PC-9 (cell line): ENCODE data around the gene HSPB3. TPM values are rescaled to one million over a fixed set of nuclear protein-coding genes. Genes with fewer than 3 reads are reported as not detected.
"Not testable (repeated sequence)": the region's sequence is repeated elsewhere in the genome, so short reads cannot be mapped to it uniquely, and the experiment has no call there.

ENCODE experiments used
- BruUV-seq: library from RNA; stranded (reverse); fragments of 400-500 nt; replicated peaks from 2 replicates; lab custom pipeline; 2021; lab: Mats Ljungman, UMichigan
- CTCF ChIA-PET: fragments of 300-600 bp; sonication (Branson Sonifier 250); formaldehyde crosslinking; loops from one replicate; lab custom pipeline; 2022; ENCODE audit warnings: antibody characterized with exemption; lab: Charles Lee
- POLR2A ChIA-PET: fragments of 300-600 bp; sonication (Branson Sonifier 250); formaldehyde crosslinking; loops from one replicate; lab custom pipeline; 2022; ENCODE audit warnings: antibody characterized with exemption; ENCODE audit not compliant: unreplicated experiment; lab: Charles Lee
- DNase-seq, 2 experiments: peaks; one replicate each; pipeline versions ENCODE4 v3.0.0 to v3.0.0-alpha.2; 2015 to 2022; ENCODE audit warnings: mixed read lengths in 1 of 2
- H2AFZ ChIP-seq: fragments of 200-600 bp; sonication (generic); 2 replicates; pipeline ENCODE4 v1.8.1; 2017; ENCODE audit warnings: antibody characterized with exemption
- H3F3A ChIP-seq: fragments of 200-600 bp; sonication (generic); 2 replicates; pipeline ENCODE4 v1.8.1; 2017; ENCODE audit warnings: antibody characterized with exemption, mild to moderate bottlenecking, low read depth; ENCODE audit not compliant: insufficient read depth
- H3K27ac ChIP-seq: fragments of 200-600 bp; sonication (generic); 2 replicates; pipeline ENCODE4 v1.6.1; 2016; ENCODE audit warnings: mixed run types
- H3K27me3 ChIP-seq: fragments of 200-600 bp; sonication (generic); 2 replicates; pipeline ENCODE4 v1.6.1; 2016; ENCODE audit warnings: low read depth, mixed run types; ENCODE audit not compliant: insufficient read depth
- H3K36me3 ChIP-seq: fragments of 200-600 bp; sonication (generic); 2 replicates; pipeline ENCODE4 v1.6.1; 2016; ENCODE audit warnings: low read depth, mixed run types
- H3K4me1 ChIP-seq: fragments of 200-600 bp; sonication (generic); replicated peaks from 2 replicates; pipeline ENCODE4 v1.6.1; 2016; ENCODE audit warnings: mixed run types; ENCODE audit not compliant: insufficient read depth
- H3K4me2 ChIP-seq: fragments of 200-600 bp; sonication (generic); 2 replicates; pipeline ENCODE4 v1.6.1; 2017; ENCODE audit warnings: mixed run types
- H3K4me3 ChIP-seq: fragments of 200-600 bp; sonication (generic); 2 replicates; pipeline ENCODE4 v1.6.1; 2016; ENCODE audit warnings: mixed run types
- H3K79me2 ChIP-seq: fragments of 200-600 bp; sonication (generic); 2 replicates; pipeline ENCODE4 v1.6.1; 2017; ENCODE audit warnings: low read depth, mixed run types
- H3K9me2 ChIP-seq: fragments of 200-600 bp; sonication (generic); 2 replicates; pipeline ENCODE4 v1.8.1; 2017; ENCODE audit warnings: mild to moderate bottlenecking; ENCODE audit not compliant: insufficient read depth
- H3K9me3 ChIP-seq: fragments of 200-600 bp; sonication (generic); 2 replicates; pipeline ENCODE4 v1.8.1; 2016; ENCODE audit warnings: low read depth; ENCODE audit not compliant: insufficient read depth
- H4K20me1 ChIP-seq: fragments of 200-600 bp; sonication (generic); 2 replicates; pipeline ENCODE4 v1.8.1; 2017; ENCODE audit not compliant: insufficient read depth
- EZH2 ChIP-seq: fragments of 200-600 bp; sonication (generic); IDR thresholded peaks from 2 replicates; pipeline ENCODE4 v1.8.0; 2017; ENCODE audit warnings: antibody characterized with exemption, low read depth
- intact Hi-C: fragments of 100-400 bp; cut with micrococcal nuclease; formaldehyde crosslinking; loops from one replicate; pipeline ENCODE4 v1.10.0; 2022; ENCODE audit not compliant: unreplicated experiment
- total RNA-seq: library from RNA; stranded (reverse); gene quantifications from 2 replicates; pipeline ENCODE4 v1.2.3, GENCODE V29; 2021
- TF ChIP-seq, protein P1 (sequence below): fragments of 200-600 bp; sonication (generic); conservative IDR thresholded peaks from 2 replicates; pipeline ENCODE4 v1.6.1; 2017; ENCODE audit warnings: mixed run types, antibody characterized with exemption, mild to moderate bottlenecking, moderate library complexity

The HSPB3 gene
- total RNA-seq, 1 experiment from 2014 or later, result not detected

DNA sequence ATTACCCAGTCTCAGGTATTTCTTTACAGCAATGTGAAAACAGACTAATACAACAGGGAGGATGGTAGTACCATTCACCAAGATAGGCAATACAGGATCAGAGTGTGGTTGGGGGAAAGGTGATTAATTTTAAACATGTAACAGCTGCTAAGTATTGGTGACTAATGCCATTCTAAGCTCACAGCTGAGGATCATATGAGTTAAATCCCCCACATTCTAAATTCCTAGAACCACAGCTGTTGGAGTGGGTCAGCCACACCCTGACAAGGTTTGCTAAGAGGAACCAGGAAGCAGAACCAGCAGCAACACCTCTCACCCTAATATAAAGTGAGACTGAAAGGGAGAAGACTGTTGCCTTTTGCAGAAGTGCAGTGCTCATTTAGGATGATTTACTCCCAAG, 24.8 kb downstream of the HSPB3 start:
- Histone ChIP-seq H2AFZ (no peak overlapping the region), H3K4me1 (no peaks in the 10 kb centered on the region), H3K27me3 (no peaks in the 10 kb centered on the region), H3K79me2 (no peaks in the 10 kb centered on the region), H3K4me2 (no peak overlapping the region), H3K27ac (no peak overlapping the region), H3K9me3 (no peaks in the 10 kb centered on the region), H4K20me1 (no peaks in the 10 kb centered on the region), H3K36me3 (no peaks in the 10 kb centered on the region), H3F3A (no peaks in the 10 kb centered on the region), H3K9me2 (no peaks in the 10 kb centered on the region), H3K4me3 (no peak overlapping the region)
- intact Hi-C loops, result loop anchor here (10.0 kb wide), 1 partner anchor 235 kb away; no protein-coding TSS in a partner anchor
- no peak for TF ChIP-seq EZH2
- BruUV-seq, result no TSS peak
- ChIA-PET POLR2A (no interaction called here), CTCF (no interaction called here)
- no peak for DNase-seq

DNA sequence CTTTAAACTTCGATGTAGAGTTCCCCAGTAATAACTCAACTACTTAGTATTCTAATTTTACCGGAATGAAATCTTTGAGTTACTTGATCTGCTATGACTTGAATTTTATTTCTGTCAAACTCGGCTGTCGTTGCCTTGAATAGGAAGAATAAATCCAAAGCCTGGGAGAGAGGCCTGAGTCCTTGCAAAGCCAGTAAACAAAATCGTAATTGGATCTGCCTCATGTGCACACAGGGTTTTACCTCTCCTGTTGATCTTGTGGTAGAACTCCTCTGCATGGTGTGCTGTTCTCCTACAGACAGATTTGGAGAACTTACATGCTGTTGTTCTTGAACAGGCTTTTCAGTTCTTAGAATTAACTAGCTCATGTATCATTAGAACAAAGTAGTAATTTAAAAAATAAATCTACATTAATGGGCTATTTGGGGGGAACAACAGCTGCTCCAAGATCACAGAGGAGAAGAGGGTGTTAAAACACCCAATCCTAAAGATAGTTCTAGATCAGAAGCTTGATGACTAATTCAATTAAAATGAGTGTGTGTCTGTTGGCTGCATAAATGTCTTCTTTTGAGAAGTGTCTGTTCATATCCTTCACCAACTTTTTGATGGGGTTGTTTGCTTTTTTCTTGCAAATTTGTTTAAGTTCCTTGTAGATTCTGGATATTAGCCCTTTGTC, 28.9 kb downstream of the HSPB3 start:
- H3K4me2 ChIP-seq, result no peak overlapping the region
- H3K9me3 ChIP-seq, result no peaks in the 10 kb centered on the region
- no peaks in the 10 kb centered on the region for H3F3A ChIP-seq
- no peak overlapping the region for H3K27ac ChIP-seq
- no peak overlapping the region for H3K4me3 ChIP-seq
- BruUV-seq, result no TSS peak
- H4K20me1 ChIP-seq, result no peaks in the 10 kb centered on the region
- intact Hi-C loops, result loop anchor here (10.0 kb wide), 1 partner anchor 240 kb away; no protein-coding TSS in a partner anchor
- TF ChIP-seq, protein P1, sequence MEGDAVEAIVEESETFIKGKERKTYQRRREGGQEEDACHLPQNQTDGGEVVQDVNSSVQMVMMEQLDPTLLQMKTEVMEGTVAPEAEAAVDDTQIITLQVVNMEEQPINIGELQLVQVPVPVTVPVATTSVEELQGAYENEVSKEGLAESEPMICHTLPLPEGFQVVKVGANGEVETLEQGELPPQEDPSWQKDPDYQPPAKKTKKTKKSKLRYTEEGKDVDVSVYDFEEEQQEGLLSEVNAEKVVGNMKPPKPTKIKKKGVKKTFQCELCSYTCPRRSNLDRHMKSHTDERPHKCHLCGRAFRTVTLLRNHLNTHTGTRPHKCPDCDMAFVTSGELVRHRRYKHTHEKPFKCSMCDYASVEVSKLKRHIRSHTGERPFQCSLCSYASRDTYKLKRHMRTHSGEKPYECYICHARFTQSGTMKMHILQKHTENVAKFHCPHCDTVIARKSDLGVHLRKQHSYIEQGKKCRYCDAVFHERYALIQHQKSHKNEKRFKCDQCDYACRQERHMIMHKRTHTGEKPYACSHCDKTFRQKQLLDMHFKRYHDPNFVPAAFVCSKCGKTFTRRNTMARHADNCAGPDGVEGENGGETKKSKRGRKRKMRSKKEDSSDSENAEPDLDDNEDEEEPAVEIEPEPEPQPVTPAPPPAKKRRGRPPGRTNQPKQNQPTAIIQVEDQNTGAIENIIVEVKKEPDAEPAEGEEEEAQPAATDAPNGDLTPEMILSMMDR, result no peak
- TF ChIP-seq EZH2, result no peak
- H3K4me1 ChIP-seq, result no peaks in the 10 kb centered on the region
- DNase-seq, result no peak
- H3K79me2 ChIP-seq, result no peaks in the 10 kb centered on the region
- H3K27me3 ChIP-seq, result no peaks in the 10 kb centered on the region
- H3K9me2 ChIP-seq, result no peaks in the 10 kb centered on the region
- no peak overlapping the region for H2AFZ ChIP-seq
- H3K36me3 ChIP-seq, result no peaks in the 10 kb centered on the region
- ChIA-PET POLR2A (no interaction called here), CTCF (no interaction called here)

GRCh38 chr5:54485659-54486058, 30.2 kb downstream of the HSPB3 start:
- H3K27me3 ChIP-seq, H4K20me1 ChIP-seq, H3K4me3 ChIP-seq, BruUV-seq, DNase-seq, H3K27ac ChIP-seq, H2AFZ ChIP-seq, H3K9me3 ChIP-seq, H3K79me2 ChIP-seq, H3K4me2 ChIP-seq, H3K9me2 ChIP-seq, CTCF ChIA-PET, H3K36me3 ChIP-seq, POLR2A ChIA-PET, H3K4me1 ChIP-seq, H3F3A ChIP-seq: not testable (repeated sequence)
- intact Hi-C loops, result loop anchor here (10.0 kb wide), 1 partner anchor 241 kb away; no protein-coding TSS in a partner anchor

DNA sequence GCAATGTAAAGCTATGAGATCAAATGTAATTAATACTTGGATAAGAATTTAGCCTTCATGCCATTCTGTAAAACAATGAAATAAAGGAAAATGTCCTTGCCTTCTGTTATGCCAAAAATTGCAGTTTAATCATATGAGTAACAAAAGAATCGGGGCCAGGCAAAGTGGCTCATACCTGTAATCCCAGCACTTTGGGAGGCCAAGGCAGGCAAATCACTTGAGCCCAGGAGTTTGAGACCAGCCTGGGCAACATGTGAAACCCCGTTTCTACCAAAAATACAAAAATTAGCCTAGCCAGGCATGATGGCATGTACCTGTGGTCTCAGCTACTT, 34.1 kb downstream of the HSPB3 start:
- intact Hi-C loops, result loop anchor here (10.0 kb wide), 1 partner anchor 245 kb away; no protein-coding TSS in a partner anchor
- H3K27ac ChIP-seq, H3K36me3 ChIP-seq, H3K27me3 ChIP-seq, H3K4me1 ChIP-seq, H2AFZ ChIP-seq, CTCF ChIA-PET, H3F3A ChIP-seq, DNase-seq, H3K79me2 ChIP-seq, H3K9me2 ChIP-seq, H3K4me3 ChIP-seq, H4K20me1 ChIP-seq, H3K4me2 ChIP-seq, H3K9me3 ChIP-seq, BruUV-seq: not testable (repeated sequence)
- POLR2A ChIA-PET, result interaction anchor here (0.7 kb wide), 1 partner anchor 380 kb away, joined by 4 read pairs; no protein-coding TSS in a partner anchor
